GM11168 (cell line): ENCODE data around the gene HPCAL4.

Experiments used
- in situ Hi-C: fragments of 300-500 bp; cut with MboI; formaldehyde crosslinking; loops from one replicate; pipeline ENCODE4 v1.12.0; 2022; ENCODE audit warnings: low sequenced_read_pairs; ENCODE audit not compliant: unreplicated experiment

HPCAL4 gene

GRCh38 chr1:39707506-39707905 is 16.3 kb upstream of the HPCAL4 start:
- in situ Hi-C loops: no loop called here

GRCh38 chr1:39704757-39705156 is 13.5 kb upstream of the HPCAL4 start:
- in situ Hi-C loops: no loop called here

- in situ Hi-C loops: no loop called here
These were observed 9.8 kb upstream of the HPCAL4 start for GRCh38 chr1:39701049-39701439.

GRCh38 chr1:39700348-39700747 is 9.1 kb upstream of the HPCAL4 start:
- in situ Hi-C loops: no loop called here

GRCh38 chr1:39699419-39699818 is 8.2 kb upstream of the HPCAL4 start:
- in situ Hi-C loops: no loop called here

- in situ Hi-C loops: no loop called here
These were observed 7.3 kb upstream of the HPCAL4 start for GRCh38 chr1:39698568-39698967.

- in situ Hi-C loops: no loop called here
These were observed 5.2 kb upstream of the HPCAL4 start for GRCh38 chr1:39696448-39696847.

- in situ Hi-C loops: no loop called here
These were observed 3.8 kb upstream of the HPCAL4 start for GRCh38 chr1:39695016-39695415.

- in situ Hi-C loops: no loop called here
These were observed 2.8 kb upstream of the HPCAL4 start for GRCh38 chr1:39694026-39694425.

- in situ Hi-C loops: no loop called here
These were observed 1.2 kb upstream of the HPCAL4 start for GRCh38 chr1:39692152-39693074.

GRCh38 chr1:39690794-39691382 is 345 bp downstream of the HPCAL4 start:
- in situ Hi-C loops: no loop called here

GRCh38 chr1:39690225-39690624 is 1.0 kb downstream of the HPCAL4 start:
- in situ Hi-C loops: no loop called here

GRCh38 chr1:39689635-39690034 is 1.6 kb downstream of the HPCAL4 start:
- in situ Hi-C loops: no loop called here

GRCh38 chr1:39689214-39689613 is 2.0 kb downstream of the HPCAL4 start:
- in situ Hi-C loops: no loop called here

- in situ Hi-C loops: no loop called here
These were observed 2.5 kb downstream of the HPCAL4 start for GRCh38 chr1:39688706-39689105.

- in situ Hi-C loops: no loop called here
These were observed 4.0 kb downstream of the HPCAL4 start for GRCh38 chr1:39687243-39687642.

- in situ Hi-C loops: no loop called here
These were observed 6.2 kb downstream of the HPCAL4 start for GRCh38 chr1:39685071-39685470.

- in situ Hi-C loops: no loop called here
These were observed 6.9 kb downstream of the HPCAL4 start for GRCh38 chr1:39684313-39684664.

GRCh38 chr1:39683591-39684312 is 7.5 kb downstream of the HPCAL4 start:
- in situ Hi-C loops: no loop called here

- in situ Hi-C loops: no loop called here
These were observed 9.2 kb downstream of the HPCAL4 start for GRCh38 chr1:39681999-39682398.

GRCh38 chr1:39681294-39681693 is 9.9 kb downstream of the HPCAL4 start:
- in situ Hi-C loops: no loop called here
